ENCODE measurements around the gene PIGU.

PIGU gene

DNA sequence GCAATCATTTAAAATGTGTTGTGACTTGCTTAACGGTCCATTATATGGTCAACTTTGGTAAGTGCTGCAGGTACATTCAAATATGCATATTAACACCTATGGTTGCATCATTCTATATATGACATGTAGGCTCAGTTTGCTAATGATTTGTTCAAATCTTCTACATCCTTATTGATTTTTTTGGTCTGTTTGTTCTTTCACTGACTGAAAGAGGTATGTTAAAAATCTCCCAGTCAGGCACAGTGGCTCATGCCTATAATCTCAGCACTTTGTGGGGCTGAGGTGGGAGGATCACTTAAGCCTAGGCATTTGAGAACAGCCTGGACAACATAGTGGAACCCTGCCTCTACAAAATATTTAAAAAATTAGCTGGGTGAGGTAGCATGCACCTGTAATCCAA lies 29.2 kb downstream of the PIGU start:
- no CpG with 5 or more reads among the region's 1 CpG for WGBS

DNA sequence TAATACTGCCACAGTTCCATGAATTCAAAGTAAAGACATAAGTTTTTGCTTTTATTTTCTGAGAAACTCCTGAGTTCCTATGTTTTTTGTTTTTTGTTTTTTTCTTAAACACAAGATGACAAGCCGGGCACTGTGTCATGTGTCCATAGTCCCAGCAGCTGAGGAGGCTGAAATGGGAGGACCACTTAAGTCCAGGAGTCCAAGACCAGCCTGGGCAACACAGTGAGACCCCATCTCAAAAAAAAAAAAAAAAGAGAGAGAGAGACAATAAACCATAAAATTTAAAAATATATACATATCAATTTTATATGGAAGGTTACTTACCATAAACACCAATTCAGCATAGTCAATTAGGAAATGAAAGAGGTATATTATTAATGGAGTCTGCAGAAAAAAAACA lies 31.9 kb downstream of the PIGU start:
- DNase-seq, result no peak
- Histone ChIP-seq H3K4me3 (ENCODE audit: insufficient read depth in 1 of 2, low read depth in 1 of 2, low read length in 2 of 2) (no peak overlapping the region), H2BK15ac (ENCODE audit: low read depth, poor library complexity, severe bottlenecking) (no peak overlapping the region), H3K36me3 (ENCODE audit: control insufficient read depth in 1 of 2, insufficient read depth in 2 of 2, low read depth in 1 of 2, low read length in 2 of 2) (peaks cover under 1 to 2% of the 10 kb centered on the region in 2 experiments), H4K91ac (ENCODE audit: low read length) (no peak overlapping the region), H3K27ac (ENCODE audit: low read length, poor library complexity, severe bottlenecking) (no peak overlapping the region), H3K27me3 (ENCODE audit: control insufficient read depth in 1 of 2, insufficient read depth in 1 of 2, low read length in 2 of 2) (no peaks in the 10 kb centered on the region), H2BK12ac (ENCODE audit: low read length in 2 of 2) (no peak overlapping the region), H3K4me1 (ENCODE audit: control insufficient read depth, insufficient read depth, low read depth, low read length) (peaks cover under 1% of the 10 kb centered on the region), H2AFZ (ENCODE audit: low read depth, low read length) (no peak overlapping the region), H3K18ac (ENCODE audit: low read depth in 1 of 2, low read length in 2 of 2) (no peak overlapping the region), H3K9ac (ENCODE audit: low read length) (no peak overlapping the region), H3K23ac (ENCODE audit: low read length in 2 of 2) (no peak overlapping the region), H4K8ac (ENCODE audit: low read length) (no peak overlapping the region), H3K4ac (ENCODE audit: low read depth in 1 of 2, low read length in 2 of 2) (no peak overlapping the region), H3K14ac (ENCODE audit: low read length in 2 of 2) (no peak overlapping the region), H3K4me2 (ENCODE audit: low read length, poor library complexity, severe bottlenecking) (no peak overlapping the region), H2BK5ac (ENCODE audit: low read depth, low read length, poor library complexity, severe bottlenecking) (no peak overlapping the region), H3K79me1 (replicated peaks; ENCODE audit: low read length, poor library complexity, severe bottlenecking) (peaks cover 3% of the 10 kb centered on the region), H2AK5ac (ENCODE audit: low read length, severe bottlenecking) (no peak overlapping the region), H3K9me3 (ENCODE audit: control insufficient read depth, low read length) (no peaks in the 10 kb centered on the region), H2BK120ac (ENCODE audit: low read depth, low read length) (no peak overlapping the region)
- WGBS, result 100% methylated on average over 1 of the region's 1 CpG

More for the DNA sequence above, 29.2 kb downstream of the PIGU start:
- no peaks in the 10 kb centered on the region for H3K4me1 ChIP-seq (ENCODE audit: control insufficient read depth, insufficient read depth, low read depth, low read length)
- H3K14ac ChIP-seq (ENCODE audit: low read length in 2 of 2), result no peak overlapping the region
- no peaks in the 10 kb centered on the region for H3K27me3 ChIP-seq (ENCODE audit: control insufficient read depth in 1 of 2, insufficient read depth in 1 of 2, low read length in 2 of 2)
- no peak overlapping the region for H2AFZ ChIP-seq (ENCODE audit: low read depth, low read length)
- no peak overlapping the region for H2BK5ac ChIP-seq (ENCODE audit: low read depth, low read length, poor library complexity, severe bottlenecking)
- H3K23ac ChIP-seq (ENCODE audit: low read length in 2 of 2), result no peak overlapping the region
- H3K18ac ChIP-seq (ENCODE audit: low read depth in 1 of 2, low read length in 2 of 2), result no peak overlapping the region
- H3K4ac ChIP-seq (ENCODE audit: low read depth in 1 of 2, low read length in 2 of 2), result no peak overlapping the region
- H4K91ac ChIP-seq (ENCODE audit: low read length), result no peak overlapping the region
- DNase-seq, result no peak
- H3K9me3 ChIP-seq (ENCODE audit: control insufficient read depth, low read length), result no peaks in the 10 kb centered on the region
- H2BK120ac ChIP-seq (ENCODE audit: low read depth, low read length), result no peak overlapping the region
- peaks cover 3% of the 10 kb centered on the region for H3K79me1 ChIP-seq (replicated peaks; ENCODE audit: low read length, poor library complexity, severe bottlenecking)
- H3K27ac ChIP-seq (ENCODE audit: low read length, poor library complexity, severe bottlenecking), result no peak overlapping the region
- H2BK12ac ChIP-seq (ENCODE audit: low read length in 2 of 2), result no peak overlapping the region
- no peak overlapping the region for H4K8ac ChIP-seq (ENCODE audit: low read length)
- H3K4me2 ChIP-seq (ENCODE audit: low read length, poor library complexity, severe bottlenecking), result no peak overlapping the region
- H2BK15ac ChIP-seq (ENCODE audit: low read depth, poor library complexity, severe bottlenecking), result no peak overlapping the region
- no peak overlapping the region for H3K9ac ChIP-seq (ENCODE audit: low read length)
- peaks cover 0 to 3% of the 10 kb centered on the region in 2 experiments for H3K36me3 ChIP-seq (ENCODE audit: control insufficient read depth in 1 of 2, insufficient read depth in 2 of 2, low read depth in 1 of 2, low read length in 2 of 2)
- no peak overlapping the region for H3K4me3 ChIP-seq (ENCODE audit: insufficient read depth in 1 of 2, low read depth in 1 of 2, low read length in 2 of 2)
- no peak overlapping the region for H2AK5ac ChIP-seq (ENCODE audit: low read length, severe bottlenecking)

GRCh38 chr20:34644345-34644744 lies 32.5 kb downstream of the PIGU start:
- no peak for DNase-seq

DNA sequence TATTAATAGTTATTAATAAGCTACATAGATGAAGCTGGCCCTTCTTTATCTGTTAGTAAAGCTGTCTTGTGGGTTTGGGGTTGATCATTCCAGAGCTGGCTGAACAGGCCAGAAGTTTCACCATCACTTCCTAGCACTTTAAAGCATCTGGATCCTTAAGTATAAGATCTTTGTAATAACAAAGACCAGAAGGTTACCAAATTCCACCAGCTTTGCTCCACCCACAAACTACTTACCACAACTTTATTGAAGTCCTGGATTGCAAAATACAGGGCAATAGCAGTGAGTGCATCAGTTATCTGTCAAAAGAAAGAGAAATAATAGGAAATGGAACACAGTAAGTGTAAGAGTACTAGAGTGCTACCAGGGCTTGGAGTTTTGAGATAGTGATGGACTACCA lies 33.0 kb downstream of the PIGU start:
- H3K18ac ChIP-seq (ENCODE audit: low read depth in 1 of 2, low read length in 2 of 2), result no peak overlapping the region
- no peak overlapping the region for H4K91ac ChIP-seq (ENCODE audit: low read length)

More at GRCh38 chr20:34644345-34644744, 32.5 kb downstream of the PIGU start:
- H3K4me1 ChIP-seq (ENCODE audit: control insufficient read depth, insufficient read depth, low read depth, low read length), result peaks cover 3% of the 10 kb centered on the region
- H3K27me3 ChIP-seq (ENCODE audit: control insufficient read depth in 1 of 2, insufficient read depth in 1 of 2, low read length in 2 of 2), result no peaks in the 10 kb centered on the region
- no peak overlapping the region for H3K4me2 ChIP-seq (ENCODE audit: low read length, poor library complexity, severe bottlenecking)
- peaks cover 3% of the 10 kb centered on the region for H3K79me1 ChIP-seq (replicated peaks; ENCODE audit: low read length, poor library complexity, severe bottlenecking)
- no peak overlapping the region for H2AK5ac ChIP-seq (ENCODE audit: low read length, severe bottlenecking)
- no peak overlapping the region for H3K4me3 ChIP-seq (ENCODE audit: insufficient read depth in 1 of 2, low read depth in 1 of 2, low read length in 2 of 2)
- no peak overlapping the region for H3K18ac ChIP-seq (ENCODE audit: low read depth in 1 of 2, low read length in 2 of 2)
- H2BK120ac ChIP-seq (ENCODE audit: low read depth, low read length), result no peak overlapping the region
- no peak overlapping the region for H3K14ac ChIP-seq (ENCODE audit: low read length in 2 of 2)
- peaks cover 3 to 5% of the 10 kb centered on the region in 2 experiments for H3K36me3 ChIP-seq (ENCODE audit: control insufficient read depth in 1 of 2, insufficient read depth in 2 of 2, low read depth in 1 of 2, low read length in 2 of 2)
- H4K8ac ChIP-seq (ENCODE audit: low read length), result no peak overlapping the region
- H3K9ac ChIP-seq (ENCODE audit: low read length), result no peak overlapping the region
- H3K9me3 ChIP-seq (ENCODE audit: control insufficient read depth, low read length), result no peaks in the 10 kb centered on the region
- no peak overlapping the region for H2BK12ac ChIP-seq (ENCODE audit: low read length in 2 of 2)
- no peak overlapping the region for H3K27ac ChIP-seq (ENCODE audit: low read length, poor library complexity, severe bottlenecking)
- H2AFZ ChIP-seq (ENCODE audit: low read depth, low read length), result no peak overlapping the region
- H2BK5ac ChIP-seq (ENCODE audit: low read depth, low read length, poor library complexity, severe bottlenecking), result no peak overlapping the region
- no peak overlapping the region for H4K91ac ChIP-seq (ENCODE audit: low read length)
- H3K4ac ChIP-seq (ENCODE audit: low read depth in 1 of 2, low read length in 2 of 2), result no peak overlapping the region
- no peak overlapping the region for H2BK15ac ChIP-seq (ENCODE audit: low read depth, poor library complexity, severe bottlenecking)
- WGBS, result 100% methylated on average over 1 of the region's 1 CpG
- no peak overlapping the region for H3K23ac ChIP-seq (ENCODE audit: low read length in 2 of 2)

More for the DNA sequence above, 33.0 kb downstream of the PIGU start:
- Histone ChIP-seq H3K14ac (ENCODE audit: low read length in 2 of 2) (no peak overlapping the region), H3K9ac (ENCODE audit: low read length) (no peak overlapping the region), H3K4me1 (ENCODE audit: control insufficient read depth, insufficient read depth, low read depth, low read length) (peaks cover 3% of the 10 kb centered on the region), H3K4ac (ENCODE audit: low read depth in 1 of 2, low read length in 2 of 2) (no peak overlapping the region), H3K27ac (ENCODE audit: low read length, poor library complexity, severe bottlenecking) (no peak overlapping the region), H3K4me3 (ENCODE audit: insufficient read depth in 1 of 2, low read depth in 1 of 2, low read length in 2 of 2) (no peak overlapping the region), H3K36me3 (ENCODE audit: control insufficient read depth in 1 of 2, insufficient read depth in 2 of 2, low read depth in 1 of 2, low read length in 2 of 2) (peaks cover 3 to 5% of the 10 kb centered on the region in 2 experiments), H2BK12ac (ENCODE audit: low read length in 2 of 2) (no peak overlapping the region), H3K9me3 (ENCODE audit: control insufficient read depth, low read length) (no peaks in the 10 kb centered on the region), H2AK5ac (ENCODE audit: low read length, severe bottlenecking) (no peak overlapping the region), H2AFZ (ENCODE audit: low read depth, low read length) (no peak overlapping the region), H3K79me1 (replicated peaks; ENCODE audit: low read length, poor library complexity, severe bottlenecking) (peaks cover 3% of the 10 kb centered on the region), H3K27me3 (ENCODE audit: control insufficient read depth in 1 of 2, insufficient read depth in 1 of 2, low read length in 2 of 2) (no peaks in the 10 kb centered on the region), H2BK120ac (ENCODE audit: low read depth, low read length) (no peak overlapping the region), H3K23ac (ENCODE audit: low read length in 2 of 2) (no peak overlapping the region), H4K8ac (ENCODE audit: low read length) (no peak overlapping the region), H2BK5ac (ENCODE audit: low read depth, low read length, poor library complexity, severe bottlenecking) (no peak overlapping the region), H2BK15ac (ENCODE audit: low read depth, poor library complexity, severe bottlenecking) (no peak overlapping the region), H3K4me2 (ENCODE audit: low read length, poor library complexity, severe bottlenecking) (no peak overlapping the region)
- DNase-seq, result peak; percentile 93
